Gastrocnemius medialis (tissue), 4 donors: ENCODE results near the gene DCDC2C. TPM values are rescaled to one million over a fixed set of nuclear protein-coding genes. Genes with fewer than 3 reads are reported as not detected.

ENCODE experiments used
- ATAC-seq, 2 donors: fragments of 150-250 bp; one replicate each; pipeline ENCODE4 v1.9.1; 2016
- DNase-seq, 2 donors: peaks; one replicate each; pipeline ENCODE4 v3.0.0-alpha.2; 2019
- H3K27ac ChIP-seq, 4 donors: fragments of 200-600 bp; sonication (generic); 1 replicate in 1 of 4; 2 replicates in 3 of 4; pipeline ENCODE4 v1.5.1; 2016 to 2018; ENCODE audit warnings: mild to moderate bottlenecking in 2 of 4, moderate library complexity in 1 of 4
- H3K27me3 ChIP-seq, 3 donors: fragments of 200-600 bp; sonication (generic) in 2 of 3; 1 replicate in 1 of 3; 2 replicates in 2 of 3; pipeline versions ENCODE4 v1.5.1 to v1.6.0; 2016 to 2019; ENCODE audit warnings: mild to moderate bottlenecking in 1 of 3, moderate library complexity in 1 of 3
- H3K36me3 ChIP-seq, 2 donors: fragments of 200-600 bp; sonication (generic) in 1 of 2; one replicate each; pipeline ENCODE4 v1.5.1; 2017 to 2018
- H3K4me1 ChIP-seq, 2 donors: fragments of 200-600 bp; sonication (generic) in 1 of 2; one replicate each; pipeline ENCODE4 v1.5.1; 2016 to 2017; ENCODE audit warnings: mild to moderate bottlenecking in 2 of 2
- H3K4me3 ChIP-seq, 4 donors: fragments of 200-600 bp; sonication (generic) in 3 of 4; 1 replicate in 1 of 4; 2 replicates in 3 of 4; pipeline ENCODE4 v1.5.1; 2016 to 2019; ENCODE audit warnings: mild to moderate bottlenecking in 2 of 4
- H3K9me3 ChIP-seq, 3 donors: fragments of 200-600 bp; sonication (generic) in 2 of 3; 1 replicate in 1 of 3; 2 replicates in 2 of 3; pipeline ENCODE4 v1.5.1; 2016 to 2019
- CTCF ChIP-seq, 5 experiments: fragments of 450-650 bp in 3 of 5; fragments of 200-600 bp in 2 of 5; sonication (generic) in 2 of 5; IDR thresholded peaks in 4 of 5; conservative IDR thresholded peaks in 1 of 5; 1 replicate in 4 of 5; 2 replicates in 1 of 5; pipeline ENCODE4 v1.5.1; 2016 to 2019; ENCODE audit warnings: antibody characterized with exemption in 5 of 5, mild to moderate bottlenecking in 3 of 5, moderate library complexity in 3 of 5
- POLR2A ChIP-seq, 2 donors: fragments of 450-650 bp; IDR thresholded peaks; one replicate each; pipeline ENCODE4 v1.6.1; 2017; ENCODE audit warnings: antibody characterized with exemption in 2 of 2, mild to moderate bottlenecking in 2 of 2, moderate library complexity in 2 of 2
- in situ Hi-C, 4 donors: fragments of 200-750 bp; cut with MboI; loops; one replicate each; pipeline versions ENCODE4 v1.15.0 to v1.8.0; 2017; ENCODE audit warnings: low sequenced_read_pairs in 4 of 4
- intact Hi-C: fragments of 100-400 bp; cut with DNase I; formaldehyde crosslinking; loops from one replicate; pipeline ENCODE4 v1.15.1; 2023; ENCODE audit warnings: low total_unique reads
- total RNA-seq, 4 donors: library from RNA; depleted of rRNA; stranded (reverse); fragments of >200 nt; gene quantifications; one replicate each; pipeline versions ENCODE4 v1.1.0 to v1.2.3, GENCODE V29; 2016

Gene DCDC2C
- total RNA-seq, 4 donors from 2014 or later = not detected

- H3K27me3 ChIP-seq = peaks cover 14 to 20% (median 16%) of the 10 kb centered on the region in 3 donors
Observed at GRCh38 chr2:3703757-3704355, 481 bp downstream of the DCDC2C start.

GRCh38 chr2:3704692-3705091 lies 1.3 kb downstream of the DCDC2C start:
- Histone ChIP-seq H3K36me3 (no peaks in the 10 kb centered on the region), H3K4me3 (no peak overlapping the region), H3K9me3 (no peaks in the 10 kb centered on the region), H3K27me3 (peaks cover 16 to 20% (median 18%) of the 10 kb centered on the region in 3 donors), H3K4me1 (no peaks in the 10 kb centered on the region), H3K27ac (no peak overlapping the region)
- intact Hi-C loops (no loop called here), in situ Hi-C loops (no loop called here)
- ATAC-seq = no peak
- TF ChIP-seq CTCF (IDR thresholded peaks at IDR 0.05 in 4 of 5, conservative IDR thresholded peaks at IDR 0.05 in 1 of 5) = no peak
- no peak for TF ChIP-seq POLR2A (IDR thresholded peaks at IDR 0.05)
- no peak for DNase-seq

More at GRCh38 chr2:3703757-3704355, 481 bp downstream of the DCDC2C start:
- Histone ChIP-seq H3K36me3 (no peaks in the 10 kb centered on the region), H3K27ac (no peak overlapping the region), H3K4me1 (no peaks in the 10 kb centered on the region), H3K9me3 (no peaks in the 10 kb centered on the region), H3K4me3 (no peak overlapping the region)
- DNase-seq = no peak
- intact Hi-C loops = no loop called here
- ATAC-seq = no peak
- in situ Hi-C loops = no loop called here
- TF ChIP-seq POLR2A (IDR thresholded peaks at IDR 0.05) = no peak
- no peak for TF ChIP-seq CTCF (IDR thresholded peaks at IDR 0.05 in 4 of 5, conservative IDR thresholded peaks at IDR 0.05 in 1 of 5)

GRCh38 chr2:3705782-3706181 lies 2.4 kb downstream of the DCDC2C start:
- no peak overlapping the region for H3K27ac ChIP-seq
- no peaks in the 10 kb centered on the region for H3K36me3 ChIP-seq
- no peaks in the 10 kb centered on the region for H3K9me3 ChIP-seq
- no peaks in the 10 kb centered on the region for H3K4me1 ChIP-seq
- TF ChIP-seq POLR2A (IDR thresholded peaks at IDR 0.05) = no peak
- no peak for TF ChIP-seq CTCF (IDR thresholded peaks at IDR 0.05 in 4 of 5, conservative IDR thresholded peaks at IDR 0.05 in 1 of 5)
- peaks cover 16 to 20% (median 18%) of the 10 kb centered on the region in 3 donors for H3K27me3 ChIP-seq
- no peak for ATAC-seq
- H3K4me3 ChIP-seq = no peak overlapping the region
- in situ Hi-C loops = no loop called here
- DNase-seq = no peak
- intact Hi-C loops = no loop called here

DNA sequence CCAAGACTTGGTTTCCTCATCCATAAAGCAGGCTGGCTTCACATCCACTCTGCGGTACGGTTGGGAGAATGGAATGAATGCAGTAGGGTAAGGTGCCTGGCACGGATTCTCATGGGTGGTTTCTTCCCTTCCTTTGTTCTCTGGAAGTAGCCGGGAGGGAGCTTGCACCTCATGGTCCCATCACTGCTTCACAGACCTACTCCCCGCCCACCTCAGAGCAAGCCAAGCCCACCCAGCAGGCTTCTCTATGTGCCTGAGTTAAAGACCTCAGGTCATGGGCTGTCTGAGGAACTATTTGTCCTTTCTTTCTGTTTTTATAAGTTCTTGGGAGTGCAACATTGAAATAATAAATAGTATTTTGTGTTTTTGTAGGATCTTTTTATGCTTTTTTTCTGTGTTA lies 3.5 kb downstream of the DCDC2C start:
- in situ Hi-C loops = no loop called here
- intact Hi-C loops = no loop called here
- no peak overlapping the region for H3K4me3 ChIP-seq
- no peak for TF ChIP-seq CTCF (IDR thresholded peaks at IDR 0.05 in 4 of 5, conservative IDR thresholded peaks at IDR 0.05 in 1 of 5)
- no peak for TF ChIP-seq POLR2A (IDR thresholded peaks at IDR 0.05)
- no peak overlapping the region for H3K27ac ChIP-seq
- ATAC-seq = no peak
- H3K36me3 ChIP-seq = no peaks in the 10 kb centered on the region
- H3K9me3 ChIP-seq = no peaks in the 10 kb centered on the region
- DNase-seq = no peak
- H3K4me1 ChIP-seq = no peaks in the 10 kb centered on the region
- peaks cover 16 to 20% (median 18%) of the 10 kb centered on the region in 3 donors for H3K27me3 ChIP-seq

- no peak overlapping the region for H3K27ac ChIP-seq
- H3K4me1 ChIP-seq = no peaks in the 10 kb centered on the region
- no peaks in the 10 kb centered on the region for H3K36me3 ChIP-seq
- no peaks in the 10 kb centered on the region for H3K9me3 ChIP-seq
- in situ Hi-C loops = no loop called here
- intact Hi-C loops = no loop called here
- ATAC-seq = no peak
- peaks cover 5 to 18% (median 12%) of the 10 kb centered on the region in 3 donors for H3K27me3 ChIP-seq
- TF ChIP-seq CTCF (IDR thresholded peaks at IDR 0.05 in 4 of 5, conservative IDR thresholded peaks at IDR 0.05 in 1 of 5) (no peak), POLR2A (IDR thresholded peaks at IDR 0.05) (no peak)
- no peak overlapping the region for H3K4me3 ChIP-seq
- no peak for DNase-seq
Observed at GRCh38 chr2:3708576-3708975, 5.2 kb downstream of the DCDC2C start.
